ENCODE data around the gene TAF6. TPM values are rescaled to one million over a fixed set of nuclear protein-coding genes. Genes with fewer than 3 reads are reported as not detected.
A peak's percentile ranks its signal among the peaks of the same experiment; 100 is the strongest.

The TAF6 gene
- total and polyA plus RNA-seq, 2 of the 4 experiments (the other 2 are of a cell fraction), result 11.3 to 55.3 TPM

DNA sequence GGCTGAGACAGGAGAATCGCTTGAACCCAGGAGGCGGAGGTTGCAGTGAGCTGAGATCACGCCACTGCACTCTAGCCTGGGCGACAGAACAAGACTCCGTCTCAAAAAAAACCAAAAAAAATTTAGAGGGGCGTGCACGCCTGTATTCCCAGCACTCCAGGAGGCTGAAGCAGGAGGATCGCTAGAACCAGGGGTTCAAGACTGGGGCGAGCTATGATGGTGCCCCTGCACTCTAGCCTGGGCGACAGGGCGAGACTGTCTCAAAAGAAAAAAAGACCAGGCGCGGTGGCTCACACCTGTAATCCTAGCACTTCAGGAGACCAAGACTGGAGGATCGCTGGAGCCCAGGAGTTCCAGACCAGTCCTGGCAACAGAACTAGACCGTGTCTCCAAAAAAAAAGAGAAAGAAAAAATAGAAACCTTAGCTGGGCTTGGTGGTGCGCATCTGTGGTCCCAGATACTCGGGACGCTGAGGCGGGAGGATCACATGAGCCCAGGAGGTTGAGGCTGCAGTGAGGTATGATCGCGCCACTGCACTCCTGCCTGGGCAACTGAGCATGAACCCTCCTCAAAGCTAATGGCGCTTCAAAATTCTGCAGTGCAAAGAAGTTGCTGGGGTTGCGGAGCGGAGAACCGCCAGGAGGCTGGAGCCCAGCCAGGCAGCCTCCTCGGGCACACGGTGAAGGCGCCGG, 7.2 kb upstream of the TAF6 start:
- Histone ChIP-seq H3K27ac (ENCODE audit: insufficient read depth, low read length) (peak overlapping the region; percentile 94), H2BK15ac (ENCODE audit: low read depth, low read length) (no peak overlapping the region; the same call in 2 of the 3 replicates), H3K9me3 (ENCODE audit: control insufficient read depth, insufficient read depth, low read length) (no peaks in the 10 kb centered on the region), H3K9me1 (ENCODE audit: insufficient read depth, low read length) (peaks cover 7% of the 10 kb centered on the region; the same call in 1 of the 2 replicates), H2AK9ac (replicated peaks; ENCODE audit: low read depth, low read length, poor library complexity) (peak overlapping the region; percentile 90), H3K14ac (replicated peaks; ENCODE audit: low read depth, low read length) (peak overlapping the region; percentile 99), H3K18ac (ENCODE audit: low read depth, low read length) (peak overlapping the region; percentile 88), H3K79me1 (ENCODE audit: low read depth in 1 of 2, low read length in 2 of 2) (peaks cover 21 to 55% of the 10 kb centered on the region in 2 experiments; a peak in 3 of 4 replicates), H2AFZ (replicated peaks; ENCODE audit: low read length, poor library complexity) (peak overlapping the region; percentile 98), H4K20me1 (ENCODE audit: insufficient read depth, low read length) (no peaks in the 10 kb centered on the region), H3K4me3 (ENCODE audit: insufficient read depth, low read depth, low read length) (peak overlapping the region; percentile 68), H4K5ac (ENCODE audit: low read depth, low read length) (peak overlapping the region; percentile 87), H3K56ac (ENCODE audit: extremely low read depth, insufficient read depth, low read length) (peak overlapping the region; percentile 99; the same call in 1 of the 2 replicates), H2BK20ac (ENCODE audit: low read depth, low read length) (no peak overlapping the region), H3K27me3 (ENCODE audit: control insufficient read depth, insufficient read depth, low read length) (no peaks in the 10 kb centered on the region), H2AK5ac (ENCODE audit: low read depth, low read length) (peak overlapping the region; percentile 61), H3K9ac (ENCODE audit: low read depth, low read length) (peak overlapping the region; percentile 97), H4K91ac (ENCODE audit: insufficient read depth, low read depth, low read length) (peak overlapping the region; percentile 47; the same call in 1 of the 2 replicates), H2BK120ac (ENCODE audit: low read depth, low read length) (peak overlapping the region; percentile 94), H3K36me3 (ENCODE audit: control insufficient read depth, insufficient read depth, low read length) (peaks cover 4% of the 10 kb centered on the region; the same call in 1 of the 2 replicates), H3K23ac (ENCODE audit: low read depth, low read length) (peak overlapping the region; percentile 99), H3K4ac (ENCODE audit: low read depth, low read length) (peak overlapping the region; percentile 98), H2BK5ac (ENCODE audit: low read depth, low read length, poor library complexity, severe bottlenecking) (peak overlapping the region; percentile 92), H3K4me1 (ENCODE audit: control insufficient read depth, insufficient read depth, low read length) (peaks cover 2% of the 10 kb centered on the region; the same call in 1 of the 2 replicates), H4K8ac (ENCODE audit: low read depth in 2 of 2, low read length in 2 of 2) (peak overlapping the region; percentile 94 to 99; a peak in 3 of 4 replicates), H3K4me2 (ENCODE audit: low read depth, low read length) (peak overlapping the region; percentile 84)
- ATAC-seq (ENCODE audit: low read depth) (peak; percentile 18), DNase-seq (no peak)
- in situ Hi-C loops (cut with MboI; ENCODE audit: low sequenced_read_pairs) (no loop called here), intact Hi-C loops (cut with micrococcal nuclease) (no loop called here), dilution Hi-C loops (cut with HindIII; ENCODE audit: low sequenced_read_pairs, unreplicated experiment) (no loop called here)
- no peak for TF ChIP-seq MAZ (IDR thresholded peaks at IDR 0.05; ENCODE audit: borderline replicate concordance, low read depth, low read length)
- no peak for TF ChIP-seq MXI1 (IDR thresholded peaks at IDR 0.05; ENCODE audit: borderline replicate concordance, low read depth, low read length)
- no peak for TF ChIP-seq CTCF (conservative IDR thresholded peaks at IDR 0.05; ENCODE audit: low read depth, low read length)
- no peak for TF ChIP-seq POLR2A (IDR thresholded peaks at IDR 0.05; ENCODE audit: low read depth, low read length)
- TF ChIP-seq ELK1 (IDR thresholded peaks at IDR 0.05; ENCODE audit: borderline replicate concordance, low read depth, low read length), result no peak
- no peak for TF ChIP-seq CEBPB (IDR thresholded peaks at IDR 0.05; ENCODE audit: low read depth, low read length)
- no peak for TF ChIP-seq BHLHE40 (IDR thresholded peaks at IDR 0.05; ENCODE audit: low read depth, low read length)
- TF ChIP-seq NFE2L2 (IDR thresholded peaks at IDR 0.05; ENCODE audit: low read depth, low read length), result no peak
- TF ChIP-seq MAFK (IDR thresholded peaks at IDR 0.05; ENCODE audit: low read depth, low read length), result no peak
- no peak for TF ChIP-seq RCOR1 (IDR thresholded peaks at IDR 0.05; ENCODE audit: insufficient replicate concordance, low read length)
- WGBS, 2 experiments (ENCODE audit: extremely low coverage in 2 of 2, insufficient read length in 1 of 2), result 20% methylated on average over 25 of the region's 29 CpGs; no CpG with 5 or more reads in 1 of the 2 experiments
- BruUV-seq (replicated peaks), result no TSS peak
- CTCF ChIA-PET, result no interaction called here
- POLR2A ChIA-PET (ENCODE audit: unreplicated experiment), result no interaction called here
